ENCODE data around the gene TM2D3.

DNA sequence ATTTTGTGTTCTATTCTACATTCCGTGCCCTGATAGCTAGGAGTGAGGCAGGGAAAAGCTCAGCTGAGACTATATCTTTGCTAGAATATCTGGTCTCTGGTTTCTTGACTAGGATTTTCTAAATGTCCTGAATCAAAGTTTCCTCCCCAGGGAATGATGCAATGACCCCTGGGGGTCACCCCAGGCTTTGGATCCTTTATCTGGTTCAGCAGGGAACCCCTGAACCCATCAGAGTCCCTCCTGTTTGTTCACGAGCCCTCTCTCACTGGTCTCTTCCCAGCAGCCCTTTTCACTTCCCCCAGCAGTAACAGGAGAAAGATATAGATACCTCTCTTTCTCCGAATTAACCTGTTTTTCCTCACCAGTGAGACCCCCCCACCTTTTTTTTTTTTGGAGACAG is 14.3 kb downstream of the TM2D3 start:
- TF ChIP-seq, protein P1, sequence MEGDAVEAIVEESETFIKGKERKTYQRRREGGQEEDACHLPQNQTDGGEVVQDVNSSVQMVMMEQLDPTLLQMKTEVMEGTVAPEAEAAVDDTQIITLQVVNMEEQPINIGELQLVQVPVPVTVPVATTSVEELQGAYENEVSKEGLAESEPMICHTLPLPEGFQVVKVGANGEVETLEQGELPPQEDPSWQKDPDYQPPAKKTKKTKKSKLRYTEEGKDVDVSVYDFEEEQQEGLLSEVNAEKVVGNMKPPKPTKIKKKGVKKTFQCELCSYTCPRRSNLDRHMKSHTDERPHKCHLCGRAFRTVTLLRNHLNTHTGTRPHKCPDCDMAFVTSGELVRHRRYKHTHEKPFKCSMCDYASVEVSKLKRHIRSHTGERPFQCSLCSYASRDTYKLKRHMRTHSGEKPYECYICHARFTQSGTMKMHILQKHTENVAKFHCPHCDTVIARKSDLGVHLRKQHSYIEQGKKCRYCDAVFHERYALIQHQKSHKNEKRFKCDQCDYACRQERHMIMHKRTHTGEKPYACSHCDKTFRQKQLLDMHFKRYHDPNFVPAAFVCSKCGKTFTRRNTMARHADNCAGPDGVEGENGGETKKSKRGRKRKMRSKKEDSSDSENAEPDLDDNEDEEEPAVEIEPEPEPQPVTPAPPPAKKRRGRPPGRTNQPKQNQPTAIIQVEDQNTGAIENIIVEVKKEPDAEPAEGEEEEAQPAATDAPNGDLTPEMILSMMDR (conservative IDR thresholded peaks at IDR 0.05; ENCODE audit: low read depth in 2 of 2): no peak
- TF ChIP-seq STAT1 (IDR thresholded peaks at IDR 0.05; ENCODE audit: unreplicated experiment): no peak
- TF ChIP-seq POLR2AphosphoS5 (IDR thresholded peaks at IDR 0.05; ENCODE audit: low read depth): no peak
- no peak for TF ChIP-seq JUNB (IDR thresholded peaks at IDR 0.05; ENCODE audit: unreplicated experiment)
- no peak for TF ChIP-seq REST (IDR thresholded peaks at IDR 0.05; ENCODE audit: unreplicated experiment)
- TF ChIP-seq EZH2 (IDR thresholded peaks at IDR 0.05; ENCODE audit: low read depth, unreplicated experiment): no peak
- TF ChIP-seq CREB1 (CRISPR knock-in tag; IDR thresholded peaks at IDR 0.05; ENCODE audit: low read depth): no peak
- TF ChIP-seq EZH2phosphoT487 (IDR thresholded peaks at IDR 0.05; ENCODE audit: unreplicated experiment): no peak
- no peak for TF ChIP-seq ZNF331 (CRISPR knock-in tag; IDR thresholded peaks at IDR 0.05; ENCODE audit: low read depth)
- TF ChIP-seq, protein P2, sequence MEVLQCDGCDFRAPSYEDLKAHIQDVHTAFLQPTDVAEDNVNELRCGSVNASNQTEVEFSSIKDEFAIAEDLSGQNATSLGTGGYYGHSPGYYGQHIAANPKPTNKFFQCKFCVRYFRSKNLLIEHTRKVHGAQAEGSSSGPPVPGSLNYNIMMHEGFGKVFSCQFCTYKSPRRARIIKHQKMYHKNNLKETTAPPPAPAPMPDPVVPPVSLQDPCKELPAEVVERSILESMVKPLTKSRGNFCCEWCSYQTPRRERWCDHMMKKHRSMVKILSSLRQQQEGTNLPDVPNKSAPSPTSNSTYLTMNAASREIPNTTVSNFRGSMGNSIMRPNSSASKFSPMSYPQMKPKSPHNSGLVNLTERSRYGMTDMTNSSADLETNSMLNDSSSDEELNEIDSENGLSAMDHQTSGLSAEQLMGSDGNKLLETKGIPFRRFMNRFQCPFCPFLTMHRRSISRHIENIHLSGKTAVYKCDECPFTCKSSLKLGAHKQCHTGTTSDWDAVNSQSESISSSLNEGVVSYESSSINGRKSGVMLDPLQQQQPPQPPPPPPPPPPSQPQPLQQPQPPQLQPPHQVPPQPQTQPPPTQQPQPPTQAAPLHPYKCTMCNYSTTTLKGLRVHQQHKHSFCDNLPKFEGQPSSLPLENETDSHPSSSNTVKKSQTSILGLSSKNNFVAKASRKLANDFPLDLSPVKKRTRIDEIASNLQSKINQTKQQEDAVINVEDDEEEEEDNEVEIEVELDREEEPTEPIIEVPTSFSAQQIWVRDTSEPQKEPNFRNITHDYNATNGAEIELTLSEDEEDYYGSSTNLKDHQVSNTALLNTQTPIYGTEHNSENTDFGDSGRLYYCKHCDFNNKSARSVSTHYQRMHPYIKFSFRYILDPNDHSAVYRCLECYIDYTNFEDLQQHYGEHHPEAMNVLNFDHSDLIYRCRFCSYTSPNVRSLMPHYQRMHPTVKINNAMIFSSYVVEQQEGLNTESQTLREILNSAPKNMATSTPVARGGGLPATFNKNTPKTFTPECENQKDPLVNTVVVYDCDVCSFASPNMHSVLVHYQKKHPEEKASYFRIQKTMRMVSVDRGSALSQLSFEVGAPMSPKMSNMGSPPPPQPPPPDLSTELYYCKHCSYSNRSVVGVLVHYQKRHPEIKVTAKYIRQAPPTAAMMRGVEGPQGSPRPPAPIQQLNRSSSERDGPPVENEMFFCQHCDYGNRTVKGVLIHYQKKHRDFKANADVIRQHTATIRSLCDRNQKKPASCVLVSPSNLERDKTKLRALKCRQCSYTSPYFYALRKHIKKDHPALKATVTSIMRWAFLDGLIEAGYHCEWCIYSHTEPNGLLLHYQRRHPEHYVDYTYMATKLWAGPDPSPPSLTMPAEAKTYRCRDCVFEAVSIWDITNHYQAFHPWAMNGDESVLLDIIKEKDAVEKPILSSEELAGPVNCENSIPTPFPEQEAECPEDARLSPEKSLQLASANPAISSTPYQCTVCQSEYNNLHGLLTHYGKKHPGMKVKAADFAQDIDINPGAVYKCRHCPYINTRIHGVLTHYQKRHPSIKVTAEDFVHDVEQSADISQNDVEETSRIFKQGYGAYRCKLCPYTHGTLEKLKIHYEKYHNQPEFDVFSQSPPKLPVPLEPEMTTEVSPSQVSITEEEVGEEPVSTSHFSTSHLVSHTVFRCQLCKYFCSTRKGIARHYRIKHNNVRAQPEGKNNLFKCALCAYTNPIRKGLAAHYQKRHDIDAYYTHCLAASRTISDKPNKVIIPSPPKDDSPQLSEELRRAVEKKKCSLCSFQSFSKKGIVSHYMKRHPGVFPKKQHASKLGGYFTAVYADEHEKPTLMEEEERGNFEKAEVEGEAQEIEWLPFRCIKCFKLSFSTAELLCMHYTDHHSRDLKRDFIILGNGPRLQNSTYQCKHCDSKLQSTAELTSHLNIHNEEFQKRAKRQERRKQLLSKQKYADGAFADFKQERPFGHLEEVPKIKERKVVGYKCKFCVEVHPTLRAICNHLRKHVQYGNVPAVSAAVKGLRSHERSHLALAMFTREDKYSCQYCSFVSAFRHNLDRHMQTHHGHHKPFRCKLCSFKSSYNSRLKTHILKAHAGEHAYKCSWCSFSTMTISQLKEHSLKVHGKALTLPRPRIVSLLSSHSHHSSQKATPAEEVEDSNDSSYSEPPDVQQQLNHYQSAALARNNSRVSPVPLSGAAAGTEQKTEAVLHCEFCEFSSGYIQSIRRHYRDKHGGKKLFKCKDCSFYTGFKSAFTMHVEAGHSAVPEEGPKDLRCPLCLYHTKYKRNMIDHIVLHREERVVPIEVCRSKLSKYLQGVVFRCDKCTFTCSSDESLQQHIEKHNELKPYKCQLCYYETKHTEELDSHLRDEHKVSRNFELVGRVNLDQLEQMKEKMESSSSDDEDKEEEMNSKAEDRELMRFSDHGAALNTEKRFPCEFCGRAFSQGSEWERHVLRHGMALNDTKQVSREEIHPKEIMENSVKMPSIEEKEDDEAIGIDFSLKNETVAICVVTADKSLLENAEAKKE (CRISPR knock-in tag; IDR thresholded peaks at IDR 0.05): no peak
- no peak for TF ChIP-seq ZNF114 (CRISPR knock-in tag; IDR thresholded peaks at IDR 0.05)
- TF ChIP-seq ETS1 (IDR thresholded peaks at IDR 0.05): no peak

Data from GM23338 (cell line).